GM18508 (cell line): ENCODE data around the gene WNK1.
"Not testable (repeated sequence)": the region's sequence is repeated elsewhere in the genome, so short reads cannot be mapped to it uniquely, and the experiment has no call there.

Experiments used
- ATAC-seq: cut with Tn5 transposase; IDR thresholded peaks from one replicate; pipeline ENCODE4 v1.9.1; 2021; ENCODE audit warnings: moderate number of reproducible peaks; ENCODE audit not compliant: insufficient read depth, unreplicated experiment

The WNK1 gene

GRCh38 chr12:849733-850437 is 97.5 kb downstream of the WNK1 start:
- not testable (repeated sequence) for ATAC-seq

- ATAC-seq, result no peak
Measured at GRCh38 chr12:851343-851742, 99.0 kb downstream of the WNK1 start.

GRCh38 chr12:851913-852312 is 99.5 kb downstream of the WNK1 start:
- ATAC-seq, result no peak

- ATAC-seq, result no peak
Measured at GRCh38 chr12:852864-853263, 100.5 kb downstream of the WNK1 start.

- ATAC-seq, result no peak
Measured at GRCh38 chr12:857611-858010, 105.2 kb downstream of the WNK1 start.

GRCh38 chr12:862303-862911 is 110.0 kb downstream of the WNK1 start:
- ATAC-seq, result no peak

- no peak for ATAC-seq
Measured at GRCh38 chr12:863285-863684, 110.9 kb downstream of the WNK1 start.

- no peak for ATAC-seq
Measured at GRCh38 chr12:865614-866013, 113.2 kb downstream of the WNK1 start.

GRCh38 chr12:867905-868304 is 115.5 kb downstream of the WNK1 start:
- ATAC-seq, result no peak

- no peak for ATAC-seq
Measured at GRCh38 chr12:868722-869121, 116.3 kb downstream of the WNK1 start.

- no peak for ATAC-seq
Measured at GRCh38 chr12:870378-870777, 118.0 kb downstream of the WNK1 start.

- no peak for ATAC-seq
Measured at GRCh38 chr12:873954-874353, 121.6 kb downstream of the WNK1 start.

GRCh38 chr12:879641-880040 is 127.3 kb downstream of the WNK1 start:
- no peak for ATAC-seq

- no peak for ATAC-seq
Measured at GRCh38 chr12:880656-881055, 128.3 kb downstream of the WNK1 start.

- ATAC-seq, result no peak
Measured at GRCh38 chr12:884746-885414, 132.5 kb downstream of the WNK1 start.

- no peak for ATAC-seq
Measured at GRCh38 chr12:885701-886100, 133.3 kb downstream of the WNK1 start.

- no peak for ATAC-seq
Measured at GRCh38 chr12:886206-886605, 133.8 kb downstream of the WNK1 start.

- no peak for ATAC-seq
Measured at GRCh38 chr12:894226-894625, 141.8 kb downstream of the WNK1 start.

GRCh38 chr12:896031-896430 is 143.7 kb downstream of the WNK1 start:
- ATAC-seq, result no peak

- no peak for ATAC-seq
Measured at GRCh38 chr12:897386-897785, 145.0 kb downstream of the WNK1 start.

- no peak for ATAC-seq
Measured at GRCh38 chr12:902581-902980, 150.2 kb downstream of the WNK1 start.

- ATAC-seq, result no peak
Measured at GRCh38 chr12:903055-903454, 150.7 kb downstream of the WNK1 start.
